GM18517 (cell line): ENCODE data around the gene ARHGEF12.
"Not testable (repeated sequence)": the region's sequence is repeated elsewhere in the genome, so short reads cannot be mapped to it uniquely, and the experiment has no call there.

ENCODE experiments used
- ATAC-seq: cut with Tn5 transposase; IDR thresholded peaks from one replicate; pipeline ENCODE4 v1.9.1; 2021; ENCODE audit warnings: mild to moderate bottlenecking, moderate library complexity; ENCODE audit not compliant: unreplicated experiment

The ARHGEF12 gene

GRCh38 chr11:120473503-120473902 is 137.3 kb downstream of the ARHGEF12 start:
- no peak for ATAC-seq

DNA sequence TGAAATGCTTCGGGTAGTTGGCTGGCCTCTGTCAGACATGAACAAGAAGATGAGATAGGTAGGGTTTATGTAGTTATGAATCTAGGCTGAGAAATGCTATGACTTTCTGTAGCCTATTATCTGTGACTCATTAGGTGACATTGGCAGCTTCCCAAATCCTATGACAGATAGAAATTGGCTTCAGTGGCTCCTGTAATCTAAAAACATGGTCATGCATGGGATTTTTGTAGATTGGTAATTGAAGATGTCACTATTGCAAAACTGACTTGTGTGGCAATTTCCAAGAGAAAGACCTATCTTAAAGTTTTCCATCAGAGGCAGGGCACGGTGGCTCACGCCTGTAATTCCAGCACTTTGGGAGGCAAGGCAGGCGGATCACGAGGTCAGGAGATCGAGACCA is 145.9 kb downstream of the ARHGEF12 start:
- ATAC-seq, result no peak

- ATAC-seq, result no peak
These were observed 148.5 kb downstream of the ARHGEF12 start for GRCh38 chr11:120484722-120485121.

GRCh38 chr11:120486138-120486537 is 149.9 kb downstream of the ARHGEF12 start:
- no peak for ATAC-seq

DNA sequence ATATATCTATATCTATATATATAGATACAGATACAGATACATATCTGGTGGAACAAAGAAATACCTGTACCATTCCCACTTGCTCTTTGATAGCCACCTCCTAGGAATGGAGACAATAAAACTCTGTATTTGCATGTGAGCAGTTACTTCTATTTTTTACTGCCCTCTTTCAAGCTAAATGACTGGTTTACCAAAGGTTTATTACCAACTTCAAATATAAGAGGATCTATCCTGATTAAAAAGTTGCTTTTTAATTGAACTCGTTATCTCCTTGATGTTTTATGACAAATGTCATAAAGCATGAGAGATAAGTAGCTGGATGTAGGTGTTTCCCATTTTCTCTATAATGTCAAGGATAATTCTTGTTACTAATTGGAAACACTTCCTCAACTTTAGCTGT is 153.6 kb downstream of the ARHGEF12 start:
- no peak for ATAC-seq

GRCh38 chr11:120492486-120492885 is 156.3 kb downstream of the ARHGEF12 start:
- ATAC-seq, result no peak

GRCh38 chr11:120494595-120494994 is 158.4 kb downstream of the ARHGEF12 start:
- no peak for ATAC-seq

- no peak for ATAC-seq
These were observed 162.9 kb downstream of the ARHGEF12 start for GRCh38 chr11:120499088-120499487.

DNA sequence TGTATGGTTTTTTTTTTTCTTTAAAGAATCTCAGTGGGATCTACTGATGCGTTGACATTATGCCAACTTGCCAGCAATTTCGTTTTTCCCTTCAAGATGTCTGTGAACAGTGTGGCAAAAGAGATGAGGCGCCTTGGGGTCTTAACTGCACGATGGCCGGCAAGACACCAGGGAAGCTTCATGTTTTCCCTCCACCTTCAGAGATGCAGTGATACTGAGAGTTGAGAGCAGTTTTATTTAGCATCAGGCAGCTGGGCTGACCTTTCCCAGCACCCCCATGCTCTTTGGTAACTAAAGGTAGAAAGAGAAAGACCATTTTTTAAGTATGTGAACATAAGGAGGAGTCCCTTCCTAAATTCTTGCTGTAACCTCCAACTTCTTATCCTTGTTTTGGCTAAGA is 163.6 kb downstream of the ARHGEF12 start:
- ATAC-seq, result no peak

DNA sequence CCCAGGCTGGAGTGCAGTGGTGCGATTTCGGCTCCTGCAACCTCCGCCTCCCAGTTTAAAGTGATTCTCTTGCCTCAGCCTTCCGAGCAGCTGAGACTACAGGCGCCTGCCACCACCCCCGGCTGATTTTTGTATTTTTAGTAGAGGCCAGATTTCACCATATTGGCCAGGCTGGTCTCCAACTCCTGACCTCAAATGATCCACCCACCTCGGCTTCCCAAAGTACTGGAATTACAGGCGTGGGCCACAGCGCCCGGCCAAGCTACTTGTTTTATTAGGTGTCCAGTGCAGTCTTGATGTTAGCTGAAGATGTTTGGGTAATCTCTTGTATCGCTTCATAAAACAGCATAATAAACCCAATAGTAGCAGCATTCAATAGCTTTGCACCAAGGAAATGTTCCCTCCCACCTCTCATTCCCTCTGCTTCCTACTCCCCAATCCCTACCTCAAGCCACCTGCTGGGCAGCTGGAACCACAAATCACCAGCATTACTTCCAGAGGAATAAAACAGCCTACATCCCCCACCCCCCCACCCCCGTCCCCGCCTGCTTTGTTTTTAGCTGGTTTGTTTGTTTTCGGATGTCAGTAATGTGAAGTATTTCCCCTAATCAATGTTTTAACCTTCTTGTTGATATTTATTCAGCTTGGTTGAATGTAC is 164.3 kb downstream of the ARHGEF12 start:
- no peak for ATAC-seq

- ATAC-seq, result no peak
These were observed 165.2 kb downstream of the ARHGEF12 start for GRCh38 chr11:120501440-120501839.

DNA sequence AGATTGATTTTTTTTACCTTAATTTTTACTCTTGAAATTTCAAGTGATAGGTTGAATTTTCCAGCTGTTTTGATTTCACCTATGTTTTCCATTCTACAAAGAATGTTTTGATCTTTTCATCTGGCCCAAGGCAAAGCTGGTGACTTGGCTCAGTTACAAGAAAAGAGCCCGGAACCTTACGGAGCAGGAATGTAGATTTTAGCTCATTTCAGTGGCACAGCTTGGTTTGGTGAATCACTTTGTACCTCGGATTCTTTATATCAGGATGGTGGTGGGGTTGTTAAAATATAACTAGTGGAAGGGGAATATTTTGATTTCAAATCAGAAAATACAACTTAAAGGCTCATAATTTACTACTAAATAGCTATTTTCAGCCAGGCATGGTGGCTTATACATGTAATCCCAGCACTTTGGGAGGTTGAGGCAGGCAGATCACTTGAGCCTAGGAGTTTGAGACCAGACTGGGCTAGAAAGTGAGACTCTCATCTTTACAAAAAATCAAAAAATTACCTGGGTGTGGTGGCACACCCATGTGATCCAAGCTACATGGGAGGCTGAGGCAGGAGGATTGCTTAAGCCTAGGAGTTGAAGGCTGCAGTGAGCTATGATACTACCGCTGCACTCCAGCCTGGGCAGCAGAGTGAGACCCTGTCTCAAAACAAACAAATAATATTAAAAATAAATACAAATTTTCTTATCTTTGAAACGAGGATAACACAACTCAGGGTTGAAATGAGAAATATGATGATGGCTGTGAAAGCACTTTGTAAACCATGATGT is 166.0 kb downstream of the ARHGEF12 start:
- no peak for ATAC-seq

DNA sequence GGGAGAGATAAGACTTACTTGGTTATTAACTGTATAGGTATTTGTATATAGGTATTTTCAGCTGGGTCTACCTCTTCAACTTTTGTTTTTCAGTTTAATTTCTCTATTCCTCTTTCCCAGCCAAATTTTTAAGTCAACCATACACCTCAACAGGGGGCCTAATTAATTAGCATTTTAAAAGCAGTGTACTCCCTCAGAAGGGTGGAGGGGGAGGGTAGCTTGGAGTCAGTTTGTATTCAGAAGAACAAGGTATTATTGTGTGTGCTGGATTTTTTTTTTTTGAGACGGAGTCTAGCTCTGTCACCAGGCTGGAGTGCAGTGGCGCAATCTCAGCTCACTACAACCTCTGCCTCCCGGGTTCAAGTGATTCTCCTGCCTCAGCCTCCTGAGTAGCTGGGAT is 167.3 kb downstream of the ARHGEF12 start:
- not testable (repeated sequence) for ATAC-seq

DNA sequence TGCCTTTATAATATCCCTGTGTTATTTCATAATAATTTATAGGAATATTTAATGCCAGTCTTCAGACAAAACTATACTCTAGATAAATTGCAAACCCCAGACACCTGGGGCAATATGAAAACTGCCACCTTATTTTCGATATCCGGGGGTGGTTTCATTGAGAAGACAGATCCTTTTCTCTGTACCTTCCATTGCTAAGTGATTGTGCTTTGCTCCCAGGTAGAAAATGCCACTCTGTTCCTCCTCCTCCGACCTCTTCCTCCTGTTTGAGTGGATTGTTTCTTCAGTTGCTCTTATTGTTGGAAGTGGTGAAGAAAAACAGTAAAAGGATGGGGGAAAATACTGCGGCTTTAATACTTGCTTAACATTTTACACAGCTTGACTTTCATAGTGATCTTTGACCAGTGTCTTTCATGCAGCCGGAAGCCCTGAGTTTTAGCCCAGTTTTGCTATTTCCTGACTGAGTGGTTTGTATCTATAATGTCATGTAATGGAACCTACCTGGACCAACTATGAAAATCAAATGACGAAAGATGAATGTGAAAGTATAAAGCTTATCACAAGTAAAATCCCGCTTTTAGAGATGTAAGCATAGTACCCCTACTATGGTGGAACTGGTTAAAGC is 169.7 kb downstream of the ARHGEF12 start:
- ATAC-seq, result no peak

DNA sequence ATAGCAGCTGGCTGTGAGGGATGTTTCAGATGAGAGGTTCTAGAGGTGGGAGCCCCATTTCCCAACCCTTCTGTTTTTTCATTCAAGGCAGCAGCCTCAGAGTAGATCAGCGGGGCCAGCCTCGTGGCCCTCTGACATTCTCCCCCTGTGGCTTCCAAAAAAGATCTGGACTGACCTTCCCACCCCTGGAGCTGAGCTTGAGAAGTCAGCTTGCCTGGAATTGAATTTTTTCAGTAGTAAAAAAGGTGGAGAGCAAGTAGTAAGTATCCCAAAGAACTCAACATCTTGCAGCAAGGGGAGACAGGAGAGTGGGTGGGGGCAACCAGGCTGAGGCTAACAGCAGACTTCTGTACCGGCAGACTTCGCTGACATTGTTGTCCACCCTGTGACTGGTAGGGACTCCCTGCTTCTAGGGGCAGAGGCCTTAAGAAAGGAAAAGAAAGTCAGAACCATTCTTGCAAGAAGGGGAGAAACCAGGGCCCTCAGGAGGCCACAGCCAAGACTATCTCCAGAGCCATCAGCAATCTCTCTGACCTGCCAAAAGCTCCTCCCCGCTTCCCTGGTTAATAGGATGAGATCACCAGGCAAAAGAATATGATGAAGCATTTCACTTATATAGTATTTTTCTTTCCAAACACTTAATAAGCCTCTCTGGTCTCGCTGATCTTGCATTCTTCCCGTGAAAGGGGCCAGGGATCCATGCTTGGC is 173.3 kb downstream of the ARHGEF12 start:
- ATAC-seq, result no peak

- no peak for ATAC-seq
These were observed 174.3 kb downstream of the ARHGEF12 start for GRCh38 chr11:120510406-120511115.

- ATAC-seq, result peak; percentile 68
These were observed 175.1 kb downstream of the ARHGEF12 start, which contains the start of gene GRIK4 for GRCh38 chr11:120511116-120511819. Gene GRIK4, plus strand, starts transcription at chr11:120511748. Its CDS starts 148,571 bp downstream, at chr11:120660319.

DNA sequence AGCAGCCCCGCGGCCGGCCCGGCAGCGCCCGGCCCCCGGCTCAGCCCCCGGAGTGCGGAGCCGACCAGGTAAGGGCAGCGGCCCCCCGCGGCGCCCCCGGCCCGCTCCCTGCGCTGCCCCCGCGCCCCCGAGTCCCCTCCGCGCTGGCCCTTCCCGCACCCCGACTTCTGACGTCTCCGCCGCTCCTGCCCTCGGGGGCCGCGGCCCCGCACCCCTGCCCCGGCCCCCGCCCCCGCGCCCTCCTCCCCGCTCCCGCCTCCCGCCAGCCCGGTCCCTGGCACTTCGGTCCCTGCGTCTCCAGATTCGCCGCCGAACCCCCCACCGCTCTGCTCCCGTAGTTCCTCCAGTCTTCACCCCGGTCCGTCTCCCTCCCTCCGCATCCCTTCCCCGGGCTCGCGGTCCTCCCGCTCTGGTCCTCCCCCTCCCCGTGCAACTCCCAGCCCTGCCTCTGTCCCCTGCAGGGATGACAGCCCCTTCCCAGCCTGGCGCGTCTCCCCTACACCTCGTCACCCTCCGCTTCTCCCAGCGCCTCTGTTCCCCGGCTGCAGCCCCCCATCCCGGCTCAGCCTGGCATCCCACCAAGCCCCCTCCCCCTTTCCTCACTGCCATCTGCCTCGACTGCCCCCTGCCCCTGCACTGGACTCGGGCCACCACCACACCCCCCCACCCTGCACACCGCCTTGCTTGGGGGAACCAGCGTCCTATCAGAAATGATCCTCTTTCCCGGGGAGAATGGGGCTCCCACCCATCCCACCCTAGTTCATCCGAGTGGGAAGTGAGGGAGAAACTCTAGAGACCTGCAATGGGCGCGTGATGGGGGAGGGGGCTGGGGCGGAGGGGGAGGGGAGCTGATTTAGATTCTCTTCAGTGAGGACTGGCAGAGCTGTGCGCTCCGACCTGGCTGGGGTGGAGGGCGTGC is 175.9 kb downstream of the ARHGEF12 start:
- ATAC-seq, result no peak
